GM18526 (cell line): Measurements from ENCODE around the gene FNDC10.

Source experiments
- POLR2A ChIP-seq: IDR thresholded peaks from 3 replicates; pipeline ENCODE4 v1.6.1; 2011; ENCODE audit not compliant: insufficient read length; ENCODE audit errors: extremely low read depth

FNDC10 gene

DNA sequence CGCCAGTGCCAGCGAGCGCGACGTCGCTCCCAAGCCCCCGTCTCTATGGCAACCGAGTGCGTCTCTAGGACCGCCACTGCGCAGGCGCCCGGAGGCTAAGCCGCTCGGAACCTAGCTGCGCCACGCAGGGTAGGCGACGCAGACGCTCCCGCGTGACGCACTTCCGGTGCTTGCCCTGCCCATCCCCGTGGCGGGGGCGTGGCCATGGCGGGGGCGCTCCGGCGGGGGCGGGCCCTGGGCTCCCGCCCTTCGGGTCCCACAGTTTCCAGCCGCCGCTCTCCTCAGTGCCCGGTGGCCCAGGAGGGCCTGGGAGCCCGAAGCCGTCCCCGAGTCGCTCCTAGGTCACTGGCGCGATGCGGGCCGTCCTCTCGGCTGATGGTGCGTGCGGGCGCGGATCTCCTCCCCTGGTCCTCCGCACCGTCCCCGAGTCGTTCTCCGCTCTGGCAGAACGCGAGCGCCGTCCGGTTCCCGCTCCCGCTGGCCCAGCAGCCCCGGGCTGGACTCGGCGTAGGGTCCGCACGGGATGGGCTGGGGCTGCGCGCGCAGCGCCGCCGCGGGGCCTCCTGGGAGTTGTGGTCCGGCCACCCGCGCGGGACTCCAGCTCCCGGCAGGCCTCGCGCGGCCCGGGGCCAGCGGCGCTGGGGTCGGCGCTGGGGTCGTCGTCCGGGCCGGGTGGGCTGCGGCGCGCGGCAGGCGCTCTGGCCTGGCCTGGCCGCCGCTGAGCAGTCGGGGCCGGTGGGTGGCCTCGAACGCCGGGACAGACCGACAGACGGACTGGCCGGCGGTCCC is 15.5 kb upstream of the FNDC10 start, which contains the start of gene MIB2:
MIB2 (plus strand) TSS at position 245 of the 789 bp plus-strand sequence. CDS start 7,953 bp downstream, outside the sequence.
- TF ChIP-seq POLR2A = peak; percentile 65

DNA sequence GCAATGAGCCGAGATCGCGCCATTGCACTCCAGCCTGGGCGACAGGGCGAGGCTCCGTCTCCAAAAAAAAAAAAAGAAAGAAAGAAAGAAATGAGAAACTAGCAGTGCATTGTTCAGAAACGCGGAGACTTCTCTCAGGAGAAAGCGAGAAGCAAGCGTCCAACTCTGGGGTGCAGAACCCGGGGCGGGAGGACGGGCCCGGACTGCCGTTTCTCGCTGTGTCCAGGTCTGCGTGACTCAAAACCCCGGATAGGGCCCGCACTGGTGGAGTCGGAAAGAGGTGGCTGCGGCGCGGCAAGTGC is 15.0 kb upstream of the FNDC10 start:
- no peak for TF ChIP-seq POLR2A

DNA sequence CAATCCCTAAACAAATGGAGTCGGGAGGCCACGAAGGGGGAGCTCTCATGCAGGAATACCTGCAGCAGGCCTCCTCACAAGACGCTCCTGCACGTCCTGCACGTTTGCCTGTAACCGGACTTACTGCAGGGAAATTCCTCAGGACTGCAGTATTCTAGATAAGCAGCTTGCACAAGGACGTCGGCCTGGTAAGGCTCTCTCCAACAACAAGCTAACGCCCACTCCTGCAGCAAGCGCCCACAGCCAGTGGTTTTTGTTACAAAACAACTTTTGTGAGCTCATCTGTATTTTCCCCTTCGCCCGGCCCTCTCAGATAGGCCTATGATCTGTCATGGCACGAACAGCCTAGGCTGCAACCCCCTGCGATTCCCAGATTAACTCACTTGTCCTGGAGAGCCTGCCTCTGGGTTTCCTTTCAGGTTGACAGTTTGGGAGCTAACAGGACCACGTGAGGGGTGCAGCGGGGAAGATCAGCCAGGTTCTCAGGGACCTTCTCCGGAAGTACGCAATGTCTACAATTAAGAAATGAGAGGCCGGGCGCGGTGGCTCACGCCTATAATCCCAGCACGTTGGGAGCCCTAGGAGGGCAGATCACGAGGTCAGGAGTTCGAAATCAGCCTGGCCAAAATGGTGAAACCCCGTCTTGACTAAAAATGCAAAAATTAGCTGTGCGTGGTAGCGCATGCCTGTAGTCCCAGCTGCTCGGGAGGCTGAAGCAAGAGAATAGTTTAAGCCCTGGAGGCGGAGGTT is 14.4 kb upstream of the FNDC10 start:
- no peak for TF ChIP-seq POLR2A

DNA sequence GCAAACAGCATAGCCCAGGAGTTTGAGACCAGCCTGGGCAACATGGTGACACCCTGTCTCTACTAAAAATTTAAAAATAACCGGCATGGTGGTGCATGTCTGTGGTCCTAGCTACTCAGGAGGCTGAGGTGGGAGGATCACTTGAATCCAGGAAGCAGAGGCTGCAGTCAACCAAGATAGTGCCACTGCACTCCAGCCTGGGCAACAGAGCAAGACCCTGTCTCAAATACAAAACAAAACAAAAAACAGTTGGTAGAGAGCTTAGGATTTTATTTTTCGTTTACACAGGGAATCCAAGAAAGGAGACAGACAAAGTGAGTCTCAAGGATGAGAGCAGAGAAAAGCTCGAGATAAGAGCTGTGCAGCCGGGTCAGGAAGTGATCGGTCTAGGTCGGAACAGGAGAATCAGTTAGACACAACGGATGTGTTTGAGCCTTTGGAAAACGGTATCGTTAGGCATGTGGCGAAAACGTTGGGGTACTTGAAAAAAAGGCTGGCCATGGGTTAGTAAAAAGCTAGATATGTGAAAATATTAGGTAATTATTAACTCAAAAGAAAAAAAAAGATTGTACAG is 13.7 kb upstream of the FNDC10 start:
- TF ChIP-seq POLR2A = no peak

DNA sequence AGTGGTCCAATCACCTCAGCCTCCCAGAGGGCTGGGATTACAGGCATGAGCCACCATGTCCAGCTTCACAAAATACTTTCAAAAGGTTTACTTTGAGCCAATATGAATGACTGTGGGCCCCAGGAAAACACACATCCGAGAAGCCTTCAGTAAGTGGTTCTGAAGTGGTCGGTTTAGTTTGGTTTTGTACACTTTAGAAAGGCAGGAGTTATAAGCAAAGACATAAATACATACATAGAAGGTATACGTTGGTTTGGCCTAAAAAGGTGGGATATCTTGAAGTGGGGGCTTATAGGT is 12.1 kb upstream of the FNDC10 start:
- no peak for TF ChIP-seq POLR2A

DNA sequence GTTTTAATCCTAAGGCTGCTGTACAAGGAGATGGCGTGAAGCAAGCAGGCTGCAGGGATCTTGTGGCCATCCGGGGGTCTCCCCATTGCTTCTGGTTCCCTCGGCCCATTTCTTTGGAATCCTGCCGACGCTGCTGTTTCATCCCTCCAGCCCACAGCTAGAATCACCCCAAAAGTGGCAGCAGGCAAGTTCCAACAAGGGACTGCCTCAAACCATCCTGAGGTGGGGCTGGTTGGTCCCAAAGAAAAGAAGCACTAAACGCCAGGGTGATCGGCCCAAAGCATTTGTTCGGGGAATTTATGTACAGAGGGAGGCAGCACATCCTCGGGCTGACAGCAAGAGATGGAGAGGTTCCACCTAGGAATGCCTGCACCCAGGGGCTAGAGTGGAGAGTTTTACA is 10.9 kb upstream of the FNDC10 start:
- no peak for TF ChIP-seq POLR2A

DNA sequence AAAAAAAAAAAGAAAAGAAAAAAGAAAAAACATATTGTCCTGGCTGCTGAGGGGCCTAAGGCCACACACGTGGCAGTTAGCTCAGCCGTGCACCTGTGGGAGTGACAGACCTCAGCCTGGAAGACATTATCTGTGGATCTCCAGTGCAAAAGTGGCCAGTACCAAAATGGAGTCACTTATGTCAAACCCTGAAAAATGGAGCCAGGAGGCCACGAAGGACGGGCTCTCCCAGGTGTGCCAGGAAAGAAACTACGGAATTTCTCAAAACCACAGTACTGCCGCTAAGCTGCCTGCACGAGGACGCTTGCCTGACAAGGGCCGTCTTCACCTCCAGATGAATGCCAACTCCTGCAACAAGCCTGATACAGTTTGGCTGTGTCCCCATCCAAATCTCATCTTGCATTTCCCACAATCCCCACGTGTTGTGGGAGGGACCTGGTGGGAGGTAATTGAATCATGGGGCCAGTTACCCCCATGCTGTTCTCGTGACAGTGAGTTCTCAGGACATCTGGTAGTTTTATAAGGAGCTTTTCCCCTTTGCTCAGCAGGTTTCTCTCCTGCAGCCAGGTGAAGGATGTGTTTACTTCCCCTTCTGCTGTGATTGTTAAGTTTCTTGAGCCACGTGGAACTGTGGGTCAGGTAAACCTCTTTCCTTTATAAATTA is 10.0 kb upstream of the FNDC10 start:
- TF ChIP-seq POLR2A = no peak

DNA sequence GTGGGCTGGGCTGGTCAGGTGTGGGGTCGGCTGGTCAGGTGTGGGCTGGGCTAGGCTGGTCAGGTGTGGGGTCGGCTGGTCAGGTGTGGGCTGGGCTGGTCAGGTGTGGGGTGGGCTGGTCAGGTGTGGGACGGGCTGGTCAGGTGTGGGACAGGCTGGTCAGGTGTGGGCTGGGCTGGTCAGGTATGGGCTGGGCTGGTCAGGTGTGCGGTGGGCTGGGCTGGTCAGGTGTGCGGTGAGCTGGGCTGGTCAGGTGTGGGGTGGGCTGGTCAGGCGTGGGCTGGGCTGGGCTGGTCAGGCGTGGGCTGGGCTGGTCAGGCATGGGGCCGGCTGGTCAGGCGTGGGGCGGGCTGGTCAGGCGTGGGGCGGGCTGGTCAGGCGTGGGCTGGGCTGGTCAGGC is 6.3 kb upstream of the FNDC10 start:
- TF ChIP-seq POLR2A = no peak

DNA sequence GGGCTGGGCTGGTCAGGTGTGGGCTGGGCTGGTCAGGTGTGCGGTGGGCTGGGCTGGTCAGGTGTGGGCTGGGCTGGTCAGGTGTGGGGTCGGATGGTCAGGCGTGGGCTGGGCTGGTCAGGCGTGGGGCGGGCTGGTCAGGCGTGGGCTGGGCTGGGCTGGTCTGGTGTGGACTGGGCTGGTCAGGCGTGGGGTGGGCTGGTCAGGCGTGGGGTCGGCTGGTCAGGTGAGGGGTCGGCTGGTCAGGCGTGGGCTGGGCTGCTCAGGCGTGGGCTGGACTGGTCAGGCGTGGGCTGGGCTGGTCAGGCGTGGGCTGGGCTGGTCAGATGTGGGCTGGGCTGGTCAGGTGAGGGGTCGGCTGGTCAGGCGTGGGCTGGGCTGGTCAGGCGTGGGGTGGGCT is 5.8 kb upstream of the FNDC10 start:
- TF ChIP-seq POLR2A = no peak

DNA sequence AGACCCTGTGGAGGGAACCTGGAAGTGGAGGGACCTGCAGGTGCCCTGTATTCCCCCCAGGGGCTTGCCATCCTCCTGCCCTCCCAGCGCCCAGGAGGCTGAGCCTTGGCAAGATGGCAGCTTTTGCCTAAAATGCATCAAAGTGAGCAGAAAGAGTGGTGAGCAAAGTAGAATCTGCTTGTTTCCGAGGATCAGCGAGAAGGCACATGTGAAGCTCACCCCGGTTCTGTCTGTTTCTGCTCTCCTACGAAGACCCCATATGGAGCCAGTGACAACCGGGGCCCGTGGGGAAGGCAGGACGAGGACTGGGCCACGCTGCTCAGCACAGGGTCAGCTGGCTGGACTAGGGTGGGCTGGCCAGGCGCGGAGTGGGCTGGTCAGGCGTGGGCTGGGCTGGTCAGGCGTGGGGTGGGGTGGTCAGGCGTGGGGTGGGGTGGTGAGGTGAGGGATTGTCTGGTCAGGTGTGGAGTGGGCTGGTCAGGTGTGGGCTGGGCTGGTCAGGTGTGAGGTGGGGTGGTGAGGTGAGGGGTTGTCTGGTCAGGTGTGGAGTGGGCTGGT is 5.2 kb upstream of the FNDC10 start:
- TF ChIP-seq POLR2A = no peak

DNA sequence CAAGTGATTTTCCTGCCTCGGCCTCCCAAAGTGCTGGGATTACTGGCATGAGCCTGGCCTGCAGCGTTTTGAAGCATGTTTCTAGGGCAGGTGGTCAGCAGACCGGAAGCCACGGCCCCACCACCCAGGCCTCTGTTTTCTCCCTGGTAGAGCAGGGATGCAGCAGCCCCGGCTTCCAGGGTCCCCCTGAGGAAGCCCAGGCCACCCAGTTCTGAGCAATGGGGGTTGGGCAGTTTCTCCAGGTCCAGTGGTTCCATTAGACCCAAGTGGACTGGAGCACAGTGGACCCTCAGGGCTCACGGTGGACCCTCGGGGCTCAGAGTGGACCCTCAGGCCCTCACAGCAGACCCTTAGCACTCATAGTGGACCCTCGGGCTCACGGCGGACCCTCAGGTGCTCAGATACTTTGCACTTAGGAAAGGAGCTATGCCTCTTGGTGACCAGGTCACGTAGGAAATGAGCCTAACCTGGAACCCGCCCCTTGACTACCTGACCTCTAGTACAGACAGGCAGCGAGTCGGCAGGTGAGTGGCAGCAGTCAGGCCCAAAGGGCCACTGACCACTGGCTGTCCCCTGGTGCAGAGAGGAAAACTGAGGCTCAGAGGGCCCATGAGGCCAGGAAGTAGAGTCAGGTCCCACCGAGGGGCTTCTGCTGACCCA is 4.6 kb upstream of the FNDC10 start:
- TF ChIP-seq POLR2A = no peak

DNA sequence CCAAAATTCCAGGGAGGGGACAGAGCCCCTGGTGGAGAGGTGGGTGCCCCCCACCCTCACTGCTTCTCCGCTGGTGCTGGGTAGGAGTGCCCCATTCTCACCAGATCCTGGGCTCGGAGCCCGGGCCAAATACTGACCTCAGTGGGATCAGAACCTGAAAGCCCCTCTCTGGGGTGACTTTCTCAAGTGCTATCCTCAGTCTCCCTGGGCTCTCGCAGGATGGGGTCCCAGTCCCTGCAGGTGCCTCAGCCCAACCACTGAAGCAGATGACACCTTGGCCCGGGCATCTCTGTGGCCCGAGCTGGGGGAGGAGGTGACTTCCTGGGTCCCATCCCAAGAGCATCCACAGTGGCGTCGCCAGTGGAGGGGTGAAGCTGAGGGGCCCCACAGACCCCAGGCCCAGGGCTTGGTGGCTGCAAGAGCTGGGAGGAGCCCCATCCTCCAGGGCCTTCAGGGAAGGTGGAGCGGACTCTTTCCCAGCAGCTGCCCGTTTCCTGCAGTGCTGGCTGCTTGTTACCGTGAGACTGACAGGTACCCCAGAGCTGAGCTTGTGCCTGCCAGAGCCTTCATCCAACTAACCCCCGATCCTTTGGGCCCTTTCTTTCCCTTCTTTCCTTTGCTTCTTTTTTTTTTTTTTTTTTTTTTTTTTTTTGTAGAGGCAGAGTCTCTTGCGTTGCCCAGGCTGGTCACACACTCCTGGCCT is 3.9 kb upstream of the FNDC10 start:
- TF ChIP-seq POLR2A = no peak

DNA sequence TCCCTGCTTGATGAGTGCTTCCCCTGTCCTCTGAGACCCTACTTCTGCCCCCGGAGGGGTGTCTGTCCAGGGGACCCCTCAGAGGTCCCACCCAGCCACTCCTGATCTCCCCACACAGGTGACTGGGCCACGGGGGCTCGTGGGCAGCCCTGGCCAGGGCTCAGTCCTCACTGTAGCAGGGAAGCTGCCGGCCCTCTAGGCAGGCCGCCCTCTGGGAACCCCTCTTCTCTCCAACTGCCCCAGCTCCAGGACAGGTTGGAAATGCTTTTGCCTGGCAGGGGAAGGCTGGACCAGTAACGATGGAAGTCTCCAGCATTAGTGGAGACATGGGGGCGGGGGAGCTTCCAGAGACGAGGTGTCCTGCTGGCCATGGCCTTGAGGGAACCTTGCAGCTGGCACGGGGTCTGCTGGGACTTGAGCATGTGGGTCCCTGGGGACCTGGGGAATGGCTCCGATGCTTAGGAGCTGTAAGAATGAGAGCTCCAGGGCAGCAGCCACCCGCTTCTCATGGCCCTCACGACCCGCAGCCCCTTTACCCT is 3.1 kb upstream of the FNDC10 start:
- no peak for TF ChIP-seq POLR2A

DNA sequence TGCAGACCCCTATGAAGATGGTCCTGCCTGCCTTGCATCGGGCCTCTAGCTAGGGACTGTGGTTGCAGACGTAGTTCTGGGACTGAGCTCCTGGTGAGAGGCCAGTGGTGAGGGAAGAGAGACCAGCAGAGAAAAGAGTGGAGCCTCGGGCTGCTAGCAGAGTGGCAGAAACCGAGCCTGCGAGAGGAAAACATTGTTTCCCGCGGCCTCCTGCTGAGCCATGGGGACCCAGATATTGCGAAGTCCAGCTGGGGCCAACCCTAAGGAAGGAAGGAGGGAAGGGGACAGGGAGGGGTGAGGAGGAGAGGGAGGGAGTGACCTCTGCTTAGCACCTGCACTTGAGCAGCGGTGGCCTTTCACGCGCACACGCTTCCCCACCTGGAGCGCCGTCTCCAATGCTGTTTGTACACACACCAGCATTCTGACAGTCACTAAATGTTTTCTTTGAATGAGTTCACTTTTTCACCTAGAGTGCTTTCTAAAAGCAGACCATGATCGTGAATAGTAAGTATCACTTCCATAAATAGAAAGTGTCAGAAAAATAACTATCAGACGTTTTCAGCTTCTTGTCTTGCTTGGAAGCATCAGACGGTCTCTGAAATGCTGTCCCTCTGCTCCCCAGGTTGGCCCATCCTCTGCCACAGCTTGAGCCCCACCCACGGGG is 2.5 kb upstream of the FNDC10 start:
- TF ChIP-seq POLR2A = no peak
